KG1 (cell line): ENCODE data around the gene SPANXN2.
"Not testable (repeated sequence)": the region's sequence is repeated elsewhere in the genome, so short reads cannot be mapped to it uniquely, and the experiment has no call there.

ENCODE experiments used
- DNase-seq: peaks from one replicate; lab custom pipeline; 2025; lab: John Stamatoyannopoulos, UW

SPANXN2 gene, protein sequence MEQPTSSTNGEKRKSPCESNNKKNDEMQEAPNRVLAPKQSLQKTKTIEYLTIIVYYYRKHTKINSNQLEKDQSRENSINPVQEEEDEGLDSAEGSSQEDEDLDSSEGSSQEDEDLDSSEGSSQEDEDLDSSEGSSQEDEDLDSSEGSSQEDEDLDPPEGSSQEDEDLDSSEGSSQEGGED

DNA sequence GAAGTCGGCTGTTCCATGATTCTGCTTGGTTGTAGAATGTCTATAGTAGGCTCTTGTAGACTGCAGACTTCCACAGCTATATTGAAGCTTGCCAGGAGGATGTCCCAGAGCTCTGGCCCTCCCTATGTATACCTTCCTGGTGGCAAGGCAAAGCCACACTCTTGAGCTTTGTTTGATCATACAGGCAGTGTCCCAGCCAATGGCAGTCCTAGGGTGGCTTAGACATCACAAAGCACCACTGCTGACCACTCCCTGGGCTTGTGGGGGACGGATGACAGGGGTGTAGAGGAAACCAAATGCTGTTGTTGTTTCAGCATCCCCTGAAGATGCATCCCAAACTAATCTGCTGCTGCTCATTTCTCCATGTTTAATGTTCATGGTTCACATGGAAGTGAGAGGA lies at the start of gene SPANXN2:
TSS of gene SPANXN2 (minus strand) at position 101 of the 400 bp plus-strand sequence. CDS start at position 17, 84 bp downstream.
- not testable (repeated sequence) for DNase-seq

DNA sequence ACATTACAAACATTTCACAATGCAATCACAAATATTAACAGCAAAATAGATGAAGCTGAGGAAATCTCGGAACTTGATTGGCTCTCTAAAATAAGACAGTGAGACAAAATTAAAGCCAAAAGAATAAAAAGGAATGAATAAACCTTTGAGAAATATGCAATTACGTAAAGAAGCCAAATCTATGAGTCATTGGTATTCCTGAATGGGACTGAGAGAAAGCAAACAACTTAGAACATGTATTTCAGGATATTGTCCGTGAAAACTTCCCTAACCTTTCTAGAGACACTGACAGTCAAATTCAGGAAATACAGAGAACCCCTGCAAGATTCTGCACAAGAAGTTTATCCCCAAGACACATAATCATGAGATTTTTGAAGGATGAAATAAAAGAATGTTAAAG lies 48.4 kb upstream of the SPANXN2 start:
- DNase-seq: no peak

DNA sequence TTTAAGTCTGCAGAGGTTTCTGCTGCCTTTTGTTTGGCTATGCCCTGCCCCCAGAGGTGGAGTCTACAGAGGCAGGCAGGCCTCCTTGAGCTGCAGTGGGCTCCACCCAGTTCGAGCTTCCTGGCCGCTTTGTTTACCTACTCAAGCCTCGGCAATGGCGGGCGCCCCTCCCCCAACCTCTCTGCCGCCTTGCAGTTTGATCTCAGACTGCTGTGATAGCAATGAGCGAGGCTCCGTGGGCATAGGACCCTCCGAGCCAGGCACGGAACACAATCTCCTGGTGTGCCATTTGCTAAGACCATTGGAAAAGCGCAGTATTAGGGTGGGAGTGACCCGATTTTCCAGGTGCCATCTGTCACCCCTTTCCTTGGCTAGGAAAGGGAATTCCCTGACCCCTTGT lies 47.2 kb upstream of the SPANXN2 start:
- DNase-seq: not testable (repeated sequence)

DNA sequence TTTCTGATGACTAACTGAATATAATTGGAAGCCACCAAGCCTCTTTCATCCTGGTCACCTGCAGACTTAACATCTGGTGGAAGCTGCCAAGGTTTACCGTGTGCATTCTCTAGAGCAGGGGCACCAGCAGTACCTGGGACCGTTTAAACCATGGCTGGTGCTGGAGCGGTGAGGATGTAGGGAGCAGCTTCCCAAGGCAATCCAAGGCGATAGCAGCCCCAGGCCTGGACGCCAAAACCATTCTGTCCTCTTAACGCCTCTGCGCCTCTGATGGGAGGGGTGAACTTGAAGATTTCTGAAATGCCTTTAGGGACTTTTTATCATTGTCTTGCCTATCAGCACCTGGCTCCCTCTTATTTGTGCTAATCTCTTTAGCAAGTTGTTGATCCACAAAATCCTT lies 37.3 kb upstream of the SPANXN2 start:
- no peak for DNase-seq

DNA sequence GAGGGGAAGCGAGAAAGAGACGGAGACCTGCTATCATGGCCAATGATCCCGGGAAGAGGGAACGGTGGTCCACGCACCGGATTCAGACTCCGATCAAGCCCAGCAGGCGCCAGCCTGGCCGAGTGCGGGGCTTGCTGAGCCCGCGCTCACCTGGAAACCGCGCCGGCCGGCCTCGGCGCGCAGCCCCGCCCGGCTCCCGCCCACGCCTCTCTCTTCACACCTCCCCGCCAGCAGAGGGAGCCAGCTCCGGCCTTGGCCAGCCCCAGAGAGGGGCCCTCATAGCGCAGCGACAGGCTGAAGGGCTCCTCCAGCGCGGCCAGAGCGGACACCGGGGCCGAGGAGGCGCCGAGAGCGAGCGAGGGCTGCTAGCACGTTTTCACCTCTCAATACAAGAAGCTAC lies 36.8 kb upstream of the SPANXN2 start:
- DNase-seq: no peak

DNA sequence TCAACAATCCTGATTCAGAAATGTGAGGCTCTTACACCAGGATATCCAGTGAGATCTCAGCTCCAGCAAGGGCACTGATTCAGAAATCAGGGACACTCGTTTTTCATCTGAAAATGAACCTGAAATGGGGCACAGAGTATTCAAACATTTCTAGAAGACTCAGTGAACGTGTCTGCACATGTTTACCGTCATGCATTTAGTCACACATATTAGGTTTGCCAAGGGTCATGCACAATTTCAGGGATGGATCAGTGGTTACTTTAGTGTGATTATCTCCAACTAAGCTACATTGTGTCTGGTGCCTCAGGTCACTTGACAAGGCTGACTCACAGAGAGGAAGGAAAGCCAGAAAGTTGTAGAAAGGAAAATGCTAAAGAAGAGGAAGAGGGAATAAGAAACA lies 33.6 kb upstream of the SPANXN2 start:
- no peak for DNase-seq

DNA sequence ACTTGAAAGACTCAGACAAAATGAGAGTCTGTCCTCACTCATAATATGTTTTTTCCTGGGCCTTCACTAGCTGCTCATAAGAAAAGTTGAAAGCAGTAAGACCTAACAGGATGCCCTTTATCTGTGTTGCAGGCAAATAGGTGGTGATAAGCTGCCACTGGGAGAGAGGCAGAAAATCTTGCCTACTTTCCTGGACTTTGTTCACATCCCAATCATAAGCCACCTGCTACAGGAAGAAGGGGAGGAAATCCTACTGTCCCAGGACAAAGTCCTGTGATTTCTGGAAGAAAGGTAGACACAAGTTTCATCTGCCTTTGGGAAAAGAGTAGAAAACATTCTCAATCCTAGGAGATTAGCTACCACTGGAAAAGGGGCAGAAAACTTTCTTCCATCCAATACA lies 13.3 kb upstream of the SPANXN2 start:
- DNase-seq: no peak

DNA sequence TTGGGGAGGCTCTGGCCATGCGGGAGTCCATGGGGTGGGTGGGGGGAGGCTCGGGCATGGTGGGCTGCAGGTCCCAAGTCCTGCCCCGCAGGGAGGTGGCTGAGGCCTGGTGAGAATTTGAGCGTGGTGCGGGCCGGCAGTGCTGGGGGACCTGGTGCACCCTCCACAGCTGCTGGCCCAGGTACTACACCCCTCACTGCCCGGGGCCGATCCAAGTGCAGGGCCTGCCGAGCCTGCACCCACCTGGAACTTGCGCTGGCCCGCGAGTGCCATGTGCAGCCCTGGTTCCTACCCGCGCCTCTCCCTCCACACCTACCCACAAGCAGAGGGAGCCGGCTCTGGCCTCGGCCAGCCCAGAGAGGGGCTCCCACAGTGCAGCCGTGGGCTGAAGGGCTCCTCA lies 5.7 kb upstream of the SPANXN2 start:
- no peak for DNase-seq

DNA sequence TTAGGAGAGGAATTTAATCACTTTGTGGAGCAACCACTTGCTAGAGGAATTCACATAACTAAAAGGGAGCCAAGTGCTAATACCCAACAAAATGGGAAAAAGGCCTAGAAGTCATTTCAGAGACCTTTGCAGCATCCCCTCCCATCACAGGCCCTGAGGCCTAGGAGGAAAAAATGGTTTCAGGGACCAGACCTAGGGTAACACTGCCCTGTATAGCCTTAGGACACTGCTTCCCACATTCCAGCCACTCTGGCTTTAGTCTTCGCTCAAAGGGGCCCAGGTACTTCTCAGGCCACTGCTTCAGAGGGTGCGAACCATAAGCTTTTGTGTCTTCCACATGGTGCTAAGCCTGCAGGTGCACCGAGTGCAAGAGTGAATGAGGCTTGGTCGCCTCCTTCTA lies 19.1 kb downstream of the SPANXN2 start:
- no peak for DNase-seq

DNA sequence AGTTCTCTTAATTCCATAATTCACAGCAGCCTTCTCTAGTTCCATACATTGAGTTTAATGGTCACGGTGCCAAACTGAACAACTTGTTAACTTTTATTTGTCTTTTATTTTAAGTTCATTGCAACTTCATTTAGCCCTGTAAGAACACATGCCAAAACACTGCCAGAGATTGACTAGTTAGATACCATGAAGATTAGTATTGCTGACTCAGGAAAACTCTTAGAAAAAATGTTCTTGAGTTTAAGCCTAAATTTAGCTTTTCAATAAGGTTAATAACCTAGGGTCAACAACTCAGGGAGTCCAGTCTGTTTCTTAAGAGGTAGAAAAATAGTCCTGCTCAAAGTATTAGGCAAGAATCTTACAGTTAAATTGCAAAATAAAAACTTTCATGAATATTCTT lies 25.7 kb downstream of the SPANXN2 start:
- no peak for DNase-seq

DNA sequence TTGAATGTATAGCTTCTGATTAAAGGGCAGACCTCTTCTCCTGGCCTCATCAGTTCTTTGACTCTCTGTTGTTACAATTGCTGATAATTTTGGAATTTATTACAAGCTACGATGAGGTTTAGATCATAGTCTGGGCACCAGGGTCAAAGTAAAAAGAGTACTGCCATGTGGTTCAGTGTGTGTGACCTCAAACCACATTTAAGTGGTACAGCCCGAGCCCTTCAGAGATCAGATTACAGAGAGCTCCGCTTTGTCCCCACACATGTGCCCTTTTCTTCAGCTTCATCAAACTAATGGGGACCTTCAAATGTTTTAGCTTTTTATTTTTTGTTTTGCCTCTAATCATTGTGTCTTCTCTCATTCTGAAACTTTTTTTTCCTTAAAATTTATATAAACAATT lies 37.1 kb downstream of the SPANXN2 start:
- DNase-seq: no peak

DNA sequence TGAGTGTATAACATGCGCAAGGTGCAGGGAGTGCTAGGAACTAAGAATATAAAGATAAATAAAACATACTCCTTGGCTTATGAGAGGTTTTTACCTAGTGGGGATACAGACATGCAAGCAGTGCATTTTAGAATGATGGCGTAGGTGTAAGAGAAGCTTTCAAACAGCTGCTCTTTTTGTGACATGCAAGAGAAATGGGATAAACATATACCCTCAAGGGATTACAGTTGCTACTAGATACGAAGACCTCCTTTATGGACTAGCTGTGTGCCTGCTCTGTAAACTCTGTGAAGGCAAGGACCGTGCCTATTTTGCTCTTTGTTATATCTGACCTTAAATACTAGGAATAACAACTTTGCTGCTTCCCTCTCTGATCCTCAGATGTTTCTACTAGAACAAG lies 45.6 kb downstream of the SPANXN2 start:
- DNase-seq: no peak

DNA sequence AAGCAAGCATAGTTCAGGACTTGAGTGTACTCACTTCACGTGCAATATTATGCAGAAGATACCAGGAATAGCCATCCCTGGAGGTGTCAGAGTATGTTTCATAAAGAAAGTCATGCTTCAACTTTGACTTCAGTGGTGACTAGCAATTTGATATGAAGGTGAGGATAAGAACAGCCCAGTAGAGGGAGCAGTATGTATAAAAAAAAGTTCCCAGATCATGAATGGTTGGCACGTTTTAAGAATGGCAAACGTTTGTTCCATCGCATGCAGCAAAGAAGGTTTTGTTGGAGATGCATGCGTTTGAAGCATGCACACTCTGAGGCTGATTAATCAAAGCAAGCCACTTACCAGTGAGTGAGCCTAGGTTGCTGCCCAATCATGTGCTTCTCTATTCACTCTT lies 51.2 kb downstream of the SPANXN2 start:
- DNase-seq: no peak

DNA sequence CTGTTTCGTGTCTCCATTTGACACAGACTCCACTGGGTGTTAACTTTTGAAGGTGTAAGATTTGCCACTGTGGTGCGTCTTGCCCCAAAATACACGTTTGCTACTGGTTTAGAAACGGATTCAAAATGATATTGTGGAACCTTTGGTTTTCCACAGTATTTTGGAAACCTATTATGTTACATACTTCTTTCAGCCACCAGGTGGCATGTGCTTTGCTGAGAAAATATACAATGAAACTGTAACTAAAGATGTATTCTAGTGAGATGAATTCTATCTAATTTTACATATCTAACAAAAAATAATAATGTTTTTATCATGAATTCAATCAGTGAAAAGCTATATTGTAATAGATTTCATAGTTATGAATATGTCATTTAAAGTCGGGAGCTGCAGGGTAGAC lies 56.2 kb downstream of the SPANXN2 start:
- DNase-seq: no peak

DNA sequence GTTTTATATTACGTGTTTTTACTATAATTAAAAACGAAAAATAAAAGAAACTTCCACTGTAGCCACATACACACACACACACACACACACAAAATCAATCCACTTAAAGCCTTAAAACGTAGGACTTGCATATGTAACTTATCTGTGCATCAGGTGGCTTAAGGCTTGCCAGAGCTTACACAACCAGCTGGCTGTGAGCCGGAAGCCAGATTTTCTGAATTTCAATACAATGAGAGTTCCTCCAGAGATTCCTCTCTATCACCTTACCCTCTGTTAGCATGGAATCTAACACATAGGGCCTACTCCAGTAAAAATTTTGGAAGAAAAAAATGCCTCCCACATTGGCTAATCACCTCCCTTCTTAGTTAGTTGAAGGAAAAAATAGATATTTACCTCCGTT lies 56.8 kb downstream of the SPANXN2 start:
- DNase-seq: no peak
